ENCODE measurements around the gene CD24.

- TF ChIP-seq EZH2 (IDR thresholded peaks at IDR 0.05; ENCODE audit: borderline replicate concordance) (no peak), EZH2phosphoT487 (IDR thresholded peaks at IDR 0.05; ENCODE audit: low read depth, severe bottlenecking, unreplicated experiment) (no peak)
These were observed 44.5 kb upstream of the CD24 start for GRCh38 chr6:107019047-107019446.

Measured in hepatocyte (in vitro differentiated cells).